SK-N-SH (cell line): ENCODE data around the gene ANKRD39. TPM values are rescaled to one million over a fixed set of nuclear protein-coding genes. Genes with fewer than 3 reads are reported as not detected.

ENCODE experiments used
- CTCF ChIA-PET: fragments of 300-600, 350-600 bp; formaldehyde crosslinking; extraction: SDS; loops from one replicate; lab custom pipeline; 2021; lab: Yijun Ruan, JAX
- POLR2A ChIA-PET: fragments of 350-600 bp; sonication (Branson Sonifier 250); formaldehyde crosslinking; extraction: SDS; loops from one replicate; lab custom pipeline; 2020; ENCODE audit warnings: antibody characterized with exemption, inconsistent platforms; lab: Yijun Ruan, JAX
- DNase-seq: peaks from one replicate; pipeline ENCODE4 v3.0.0; 2012
- H2AFZ ChIP-seq: fragments of 200-600 bp; sonication (generic); 2 replicates; pipeline ENCODE4 v1.8.1; 2016; ENCODE audit warnings: antibody characterized with exemption, mild to moderate bottlenecking, low read depth
- H3F3A ChIP-seq: fragments of 200-600 bp; sonication (generic); replicated peaks from 2 replicates; pipeline ENCODE3; 2016; ENCODE audit warnings: antibody characterized with exemption, mild to moderate bottlenecking; ENCODE audit not compliant: insufficient read depth
- H3K27ac ChIP-seq, 2 experiments: fragments of 200-500 bp in 1 of 2; fragments of 200-600 bp in 1 of 2; sonication (Bioruptor generic) in 1 of 2; sonication (generic), shearing (Covaris generic) in 1 of 2; 2 replicates each; pipeline versions ENCODE4 v1.5.1 to v1.6.1; 2014 to 2016; ENCODE audit warnings: low read depth in 2 of 2, inconsistent platforms in 1 of 2, low read length in 1 of 2, mild to moderate bottlenecking in 1 of 2, mixed read lengths in 1 of 2
- H3K27me3 ChIP-seq: fragments of 200-600 bp; sonication (generic), shearing (Covaris generic); 2 replicates; pipeline ENCODE4 v1.6.1; 2016; ENCODE audit warnings: mixed run types; ENCODE audit not compliant: insufficient read depth
- H3K36me3 ChIP-seq, 2 experiments: fragments of 200-500 bp in 1 of 2; fragments of 200-600 bp in 1 of 2; sonication (Bioruptor generic) in 1 of 2; sonication (generic) in 1 of 2; replicated peaks in 1 of 2; 2 replicates each; pipeline versions ENCODE3 to v1.5.1; 2014 to 2016; ENCODE audit warnings: low read length in 1 of 2, mild to moderate bottlenecking in 1 of 2; ENCODE audit not compliant: insufficient read depth in 2 of 2, control insufficient read depth in 1 of 2
- H3K4me1 ChIP-seq, 2 experiments: fragments of 200-500 bp in 1 of 2; fragments of 200-600 bp in 1 of 2; sonication (Bioruptor generic) in 1 of 2; sonication (generic), shearing (Covaris generic) in 1 of 2; 2 replicates each; pipeline versions ENCODE4 v1.5.1 to v1.6.1; 2014 to 2016; ENCODE audit warnings: low read depth in 1 of 2, low read length in 1 of 2, mixed run types in 1 of 2; ENCODE audit not compliant: insufficient read depth in 2 of 2, control insufficient read depth in 1 of 2
- H3K4me2 ChIP-seq: fragments of 200-600 bp; sonication (generic), shearing (Covaris generic); 2 replicates; pipeline ENCODE4 v1.6.1; 2017; ENCODE audit warnings: mixed run types
- H3K4me3 ChIP-seq, 2 experiments: fragments of 200-500 bp in 1 of 2; fragments of 200-600 bp in 1 of 2; sonication (Bioruptor generic) in 1 of 2; sonication (generic), shearing (Covaris generic) in 1 of 2; 2 replicates each; pipeline versions ENCODE4 v1.5.1 to v1.8.1; 2014 to 2016; ENCODE audit warnings: low read depth in 2 of 2, inconsistent platforms in 1 of 2, low read length in 1 of 2, mild to moderate bottlenecking in 1 of 2, mixed read lengths in 1 of 2, moderate library complexity in 1 of 2
- H3K79me2 ChIP-seq: fragments of 200-600 bp; sonication (generic); 2 replicates; pipeline ENCODE4 v1.8.1; 2017; ENCODE audit warnings: mild to moderate bottlenecking; ENCODE audit not compliant: insufficient read depth
- H3K9ac ChIP-seq: fragments of 200-600 bp; sonication (generic); 2 replicates; pipeline ENCODE4 v1.6.1; 2017; ENCODE audit warnings: mixed run types
- H3K9me2 ChIP-seq: fragments of 200-600 bp; sonication (generic); 2 replicates; pipeline ENCODE4 v1.6.1; 2017; ENCODE audit warnings: mixed run types
- H3K9me3 ChIP-seq: fragments of 200-600 bp; sonication (generic); 2 replicates; pipeline ENCODE4 v1.6.1; 2017; ENCODE audit warnings: mixed run types, mild to moderate bottlenecking, moderate library complexity
- H4K20me1 ChIP-seq: fragments of 200-600 bp; sonication (generic); 2 replicates; pipeline ENCODE4 v1.6.1; 2017; ENCODE audit warnings: mild to moderate bottlenecking, mixed run types; ENCODE audit not compliant: insufficient read depth
- CHD2 ChIP-seq: fragments of 150-350 bp; IDR thresholded peaks from 2 replicates; pipeline ENCODE4 v1.6.1; 2018; ENCODE audit warnings: low read length; ENCODE audit not compliant: partially characterized antibody
- ELF1 ChIP-seq: IDR thresholded peaks from 2 replicates; pipeline ENCODE4 v1.4.0; 2012
- EP300 ChIP-seq, 2 experiments: IDR thresholded peaks; 2 replicates each; pipeline versions ENCODE4 v1.4.0 to v1.6.1; 2012; ENCODE audit warnings: borderline replicate concordance in 1 of 2, low read depth in 1 of 2, low read length in 1 of 2
- EZH2phosphoT487 ChIP-seq: fragments of 200-600 bp; sonication (generic); IDR thresholded peaks from 2 replicates; pipeline ENCODE4 v1.6.1; 2017; ENCODE audit warnings: low read depth, mixed run types, mild to moderate bottlenecking, antibody characterized with exemption, moderate library complexity, borderline replicate concordance
- FOSL2 ChIP-seq: IDR thresholded peaks from 2 replicates; pipeline ENCODE4 v1.4.0; 2012; ENCODE audit warnings: low read depth, mild to moderate bottlenecking, moderate library complexity, borderline replicate concordance
- GABPA ChIP-seq: IDR thresholded peaks from 2 replicates; pipeline ENCODE4 v1.4.0; 2012; ENCODE audit warnings: low read depth, mild to moderate bottlenecking
- GATA2 ChIP-seq: sonication (generic); formaldehyde crosslinking; IDR thresholded peaks from 2 replicates; pipeline ENCODE4 v1.5.0; 2020; ENCODE audit warnings: mild to moderate bottlenecking, missing genetic modification reagents
- IRF3 ChIP-seq: fragments of 150-350 bp; IDR thresholded peaks from 2 replicates; pipeline ENCODE4 v1.6.1; 2016; ENCODE audit warnings: mild to moderate bottlenecking, low read depth, low read length
- JUND ChIP-seq: IDR thresholded peaks from 2 replicates; pipeline ENCODE4 v1.4.0; 2012
- MAX ChIP-seq: IDR thresholded peaks from 2 replicates; pipeline ENCODE4 v1.4.0; 2012; ENCODE audit warnings: low read depth
- MEF2A ChIP-seq: IDR thresholded peaks from 2 replicates; pipeline ENCODE4 v1.4.0; 2012; ENCODE audit warnings: low read depth, borderline replicate concordance
- RCOR1 ChIP-seq: fragments of 150-350 bp; IDR thresholded peaks from 2 replicates; pipeline ENCODE4 v1.6.1; 2017; ENCODE audit warnings: antibody characterized with exemption, low read length
- RFX5 ChIP-seq: IDR thresholded peaks from 2 replicates; pipeline ENCODE4 v1.6.1; 2012; ENCODE audit warnings: mild to moderate bottlenecking, improper control_type of control experiment, low read length
- TCF12 ChIP-seq: IDR thresholded peaks from 2 replicates; pipeline ENCODE4 v1.4.0; 2012
- TEAD4 ChIP-seq: IDR thresholded peaks from 2 replicates; pipeline ENCODE4 v1.4.0; 2012; ENCODE audit warnings: mild to moderate bottlenecking, borderline replicate concordance; ENCODE audit not compliant: insufficient read depth
- USF1 ChIP-seq: IDR thresholded peaks from 2 replicates; pipeline ENCODE4 v1.4.0; 2012; ENCODE audit warnings: low read depth, borderline replicate concordance
- USF2 ChIP-seq: fragments of 150-350 bp; IDR thresholded peaks from 2 replicates; pipeline ENCODE4 v1.6.1; 2017; ENCODE audit warnings: antibody characterized with exemption, low read length, low read depth, borderline replicate concordance
- YY1 ChIP-seq: IDR thresholded peaks from 2 replicates; pipeline ENCODE4 v1.4.0; 2012; ENCODE audit warnings: low read depth, mild to moderate bottlenecking
- ZBTB33 ChIP-seq: IDR thresholded peaks from 2 replicates; pipeline ENCODE4 v1.4.0; 2012; ENCODE audit warnings: low read depth, borderline replicate concordance
- WGBS: methylation state at CpG from one replicate; pipeline ENCODE4 v1.1.6; 2017; ENCODE audit warnings: low lambda C conversion rate; 5-methylcytosine and 5-hydroxymethylcytosine counted together
- polyA plus RNA-seq, 3 experiments: library from polyadenylated mRNA; depleted of rRNA; stranded (reverse); fragments of >200 nt; gene quantifications; 2 replicates each; pipeline ENCODE4 v1.2.3, GENCODE V29; 2012

The ANKRD39 gene
- polyA plus RNA-seq, 1 of the 3 experiments (the other 2 are of a cell fraction): 11.8 TPM

- TF ChIP-seq ZBTB33: no peak
- no peak for TF ChIP-seq USF2
- no peak for TF ChIP-seq RCOR1
- no peak for TF ChIP-seq MAX
- no peak for TF ChIP-seq MEF2A
- no peak for TF ChIP-seq TCF12
Observed at GRCh38 chr2:96853321-96853720, 4.5 kb downstream of the ANKRD39 start (continued).

- H3K79me2 ChIP-seq: peaks cover 32% of the 10 kb centered on the region
- TF ChIP-seq USF1: no peak
- no peak for TF ChIP-seq GATA2
- TF ChIP-seq ELF1: no peak
- TF ChIP-seq FOSL2: no peak
- no peak for TF ChIP-seq JUND
- no peak for TF ChIP-seq TCF12
- no peak for TF ChIP-seq IRF3
- no peak for TF ChIP-seq TEAD4
- TF ChIP-seq CHD2: no peak
- no peak for TF ChIP-seq RCOR1
- TF ChIP-seq MEF2A: no peak
- TF ChIP-seq GABPA: no peak
- TF ChIP-seq EZH2phosphoT487: no peak
- TF ChIP-seq RFX5: no peak
- no peak for TF ChIP-seq EP300 (IDR thresholded peaks at IDR 0.05; ENCODE audit: borderline replicate concordance in 1 of 2, low read depth in 1 of 2, low read length in 1 of 2)
- no peak for TF ChIP-seq YY1
- TF ChIP-seq ZBTB33: no peak
- TF ChIP-seq, all 33 proteins: peak for 0
- POLR2A ChIA-PET: interaction anchor here (1.2 kb wide), 1 partner anchor 10 kb away, joined by 3 read pairs; no protein-coding TSS in a partner anchor
- 96% methylated on average over 6 of the region's 6 CpGs for WGBS
- H3K9me2 ChIP-seq: no peaks in the 10 kb centered on the region
- H2AFZ ChIP-seq: no peak overlapping the region
- no peaks in the 10 kb centered on the region for H3K27me3 ChIP-seq
- H3K36me3 ChIP-seq: peaks cover 9 to 20% of the 10 kb centered on the region in 2 experiments
- H3K27ac ChIP-seq: no peak overlapping the region
- no peaks in the 10 kb centered on the region for H4K20me1 ChIP-seq
- no peak overlapping the region for H3K4me2 ChIP-seq
- H3F3A ChIP-seq: no peaks in the 10 kb centered on the region
- H3K4me1 ChIP-seq: peaks cover 0 to 8% of the 10 kb centered on the region in 2 experiments; a peak in 1 of 4 replicates
- no peaks in the 10 kb centered on the region for H3K9me3 ChIP-seq
- no peak overlapping the region for H3K4me3 ChIP-seq
- H3K9ac ChIP-seq: no peak overlapping the region
- DNase-seq: no peak
- CTCF ChIA-PET: interaction anchor here (4.3 kb wide), 1 partner anchor 99 kb away, joined by 21 read pairs; no protein-coding TSS in a partner anchor
Observed at GRCh38 chr2:96852667-96853066, 5.1 kb downstream of the ANKRD39 start.
